ENCODE results near the gene NR2F1-AS1.

DNA sequence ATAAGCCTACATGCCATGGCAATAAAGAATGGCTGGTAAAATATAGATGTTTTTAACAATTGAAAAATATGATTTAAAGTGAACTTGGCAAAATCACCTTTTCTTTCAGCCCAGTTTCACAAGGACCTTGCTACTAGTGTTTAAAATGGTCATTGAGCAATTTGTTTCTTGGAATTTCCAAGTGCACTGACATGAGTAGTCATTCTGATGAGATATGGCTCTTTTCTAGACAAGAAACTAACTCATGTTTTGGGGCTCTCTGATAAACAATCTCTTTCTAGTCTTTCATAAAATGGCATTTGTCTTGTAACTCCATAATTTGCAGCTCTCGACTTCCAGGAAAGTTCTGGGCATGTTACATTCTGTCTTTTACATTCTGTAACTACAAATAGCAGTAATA lies 176.8 kb downstream of the NR2F1-AS1 start:
- TF ChIP-seq POLR2A (IDR thresholded peaks at IDR 0.05; ENCODE audit: low read depth, low read length) = no peak
- no peak for TF ChIP-seq CTCF (IDR thresholded peaks at IDR 0.05; ENCODE audit: extremely low read depth in 1 of 2, insufficient read depth in 1 of 2, low read depth in 1 of 2, low read length in 2 of 2)
- TF ChIP-seq POLR2AphosphoS5 (IDR thresholded peaks at IDR 0.05; ENCODE audit: insufficient read depth, low read depth, low read length) = no peak
- TF ChIP-seq EZH2 (IDR thresholded peaks at IDR 0.05; ENCODE audit: borderline replicate concordance, low read depth, low read length, severe bottlenecking) = no peak
- no peak for TF ChIP-seq MYC (IDR thresholded peaks at IDR 0.05; ENCODE audit: low read depth, low read length)
- TF ChIP-seq MAX (IDR thresholded peaks at IDR 0.05; ENCODE audit: insufficient read depth, insufficient read length) = no peak
